Motor neuron (in vitro differentiated cells): ENCODE data around the gene MAN1C1. TPM values are rescaled to one million over a fixed set of nuclear protein-coding genes. Genes with fewer than 3 reads are reported as not detected.
"Not testable (repeated sequence)": the region's sequence is repeated elsewhere in the genome, so short reads cannot be mapped to it uniquely, and the experiment has no call there.

ENCODE experiments used
- ATAC-seq, 8 experiments: fragments of 200-7000 bp; cut with Tn5 transposase; replicated peaks in 6 of 8; 2 replicates each; pipeline ENCODE4 v1.8.0; 2021; ENCODE audit warnings: mild to moderate bottlenecking in 8 of 8, moderate library complexity in 8 of 8
- H3K27ac ChIP-seq, 2 donors: fragments of 250-450 bp; sonication (Bioruptor Pico); 2 replicates each; pipeline ENCODE4 v1.9.0; 2021; ENCODE audit warnings: antibody characterized with exemption in 2 of 2, mild to moderate bottlenecking in 2 of 2, moderate library complexity in 1 of 2
- H3K4me1 ChIP-seq, 2 donors: fragments of 250-450 bp; sonication (Bioruptor Pico); replicated peaks in 1 of 2; 2 replicates each; pipeline ENCODE4 v1.6.1; 2021; ENCODE audit warnings: antibody characterized with exemption in 2 of 2, mild to moderate bottlenecking in 2 of 2, moderate library complexity in 1 of 2
- H3K4me3 ChIP-seq, 5 donors: fragments of 250-450 bp; sonication (Bioruptor Pico); 2 replicates each; pipeline ENCODE4 v1.9.0; 2021; ENCODE audit warnings: antibody characterized with exemption in 5 of 5, mild to moderate bottlenecking in 5 of 5, moderate library complexity in 4 of 5
- WGBS, 10 experiments: fragments of 450-650 bp; shearing (Covaris generic); methylation state at CpG; one replicate each; pipeline ENCODE4 v1.0.0; 2022; 5-methylcytosine and 5-hydroxymethylcytosine counted together
- in situ Hi-C, 9 experiments: fragments of 400-800 bp; cut with MboI; loops; one replicate each; pipeline ENCODE4 v1.15.0; 2021; ENCODE audit warnings: low sequenced_read_pairs in 9 of 9, low pct_unique_long_range_greater_than_20kb in 2 of 9; ENCODE audit not compliant: unreplicated experiment in 9 of 9
- total RNA-seq, 8 experiments: library from RNA; unstranded; fragments of 300-600 nt; gene quantifications; 2 replicates each; pipeline versions ENCODE4 v1.2.3 to v1.2.4, GENCODE V29; 2022

Gene MAN1C1
- total RNA-seq, 8 experiments from 2014 or later = 1.2 to 67.4 (median 5.7) TPM

GRCh38 chr1:25697435-25698217, 81.0 kb downstream of the MAN1C1 start:
- in situ Hi-C loops = no loop called here
- Histone ChIP-seq H3K27ac (no peak overlapping the region), H3K4me1 (peaks cover 46 to 58% of the 10 kb centered on the region in 2 donors), H3K4me3 (no peak overlapping the region)
- ATAC-seq = no peak
- 19 to 95% (median 70%) methylated on average over 3 to 10 of the region's 10 CpGs for WGBS, 10 experiments

GRCh38 chr1:25698252-25698651, 81.7 kb downstream of the MAN1C1 start:
- 90 to 100% (median 98%) methylated on average over 2 to 10 of the region's 10 CpGs; no CpG with 5 or more reads in 2 of the 10 experiments for WGBS, 10 experiments
- H3K4me1 ChIP-seq = peaks cover 46 to 57% of the 10 kb centered on the region in 2 donors
- no peak for ATAC-seq
- H3K4me3 ChIP-seq = no peak overlapping the region
- in situ Hi-C loops = no loop called here
- no peak overlapping the region for H3K27ac ChIP-seq

- H3K4me3 ChIP-seq, ATAC-seq, H3K27ac ChIP-seq, in situ Hi-C loops: not testable (repeated sequence)
- 50 to 100% (median 97%) methylated on average over 1 to 7 of the region's 8 CpGs; no CpG with 5 or more reads in 3 of the 10 experiments for WGBS, 10 experiments
- peaks cover 44 to 54% of the 10 kb centered on the region in 2 donors for H3K4me1 ChIP-seq
Measured at GRCh38 chr1:25699059-25699458, 82.5 kb downstream of the MAN1C1 start.

- WGBS, 10 experiments = 0 to 56% (median 38%) methylated on average over 2 to 8 of the region's 10 CpGs; no CpG with 5 or more reads in 1 of the 10 experiments
- peak; percentile 2 to 39 (median 12) for ATAC-seq
- Histone ChIP-seq H3K4me1 (peaks cover 39 to 49% of the 10 kb centered on the region in 2 donors), H3K27ac (peak overlapping the region in 1 of 2 donors; percentile 62), H3K4me3 (no peak overlapping the region)
- in situ Hi-C loops = no loop called here
Measured at GRCh38 chr1:25699500-25700143, 83.0 kb downstream of the MAN1C1 start.

GRCh38 chr1:25700144-25700523, 83.5 kb downstream of the MAN1C1 start:
- WGBS, 10 experiments = 0 to 84% (median 57%) methylated on average over 1 to 3 of the region's 3 CpGs; no CpG with 5 or more reads in 2 of the 10 experiments
- Histone ChIP-seq H3K4me1 (peaks cover 33 to 44% of the 10 kb centered on the region in 2 donors), H3K27ac (no peak overlapping the region), H3K4me3 (no peak overlapping the region)
- in situ Hi-C loops = no loop called here
- ATAC-seq = peak in 3 of 8 experiments; percentile 5 to 62 (median 15)

GRCh38 chr1:25700626-25701025, 84.0 kb downstream of the MAN1C1 start:
- peak in 6 of 8 experiments; percentile 8 to 79 (median 18) for ATAC-seq
- Histone ChIP-seq H3K4me3 (no peak overlapping the region), H3K4me1 (peaks cover 29 to 39% of the 10 kb centered on the region in 2 donors), H3K27ac (no peak overlapping the region)
- in situ Hi-C loops = no loop called here
- WGBS, 10 experiments = 0 to 100% (median 82%) methylated on average over 1 to 5 of the region's 7 CpGs; no CpG with 5 or more reads in 5 of the 10 experiments

GRCh38 chr1:25701030-25701785, 84.6 kb downstream of the MAN1C1 start:
- peak in 1 of 8 experiments; percentile 7 for ATAC-seq
- H3K27ac ChIP-seq = no peak overlapping the region
- no peak overlapping the region for H3K4me3 ChIP-seq
- in situ Hi-C loops = no loop called here
- peaks cover 23 to 33% of the 10 kb centered on the region in 2 donors for H3K4me1 ChIP-seq
- WGBS, 10 experiments = 0 to 100% (median 72%) methylated on average over 1 to 6 of the region's 9 CpGs; no CpG with 5 or more reads in 2 of the 10 experiments

GRCh38 chr1:25702101-25702775, 85.6 kb downstream of the MAN1C1 start:
- in situ Hi-C loops = no loop called here
- Histone ChIP-seq H3K4me3 (no peak overlapping the region), H3K4me1 (peaks cover 21 to 32% of the 10 kb centered on the region in 2 donors), H3K27ac (no peak overlapping the region)
- 40 to 100% (median 89%) methylated on average over 1 to 11 of the region's 11 CpGs; no CpG with 5 or more reads in 3 of the 10 experiments for WGBS, 10 experiments
- ATAC-seq = no peak

GRCh38 chr1:25703041-25703440, 86.5 kb downstream of the MAN1C1 start:
- peaks cover 29 to 32% of the 10 kb centered on the region in 2 donors for H3K4me1 ChIP-seq
- H3K27ac ChIP-seq = no peak overlapping the region
- in situ Hi-C loops = no loop called here
- ATAC-seq = no peak
- WGBS, 10 experiments = 94 to 100% (median 100%) methylated on average over 2 to 5 of the region's 5 CpGs; no CpG with 5 or more reads in 7 of the 10 experiments
- no peak overlapping the region for H3K4me3 ChIP-seq

GRCh38 chr1:25703671-25704266, 87.2 kb downstream of the MAN1C1 start:
- Histone ChIP-seq H3K27ac (no peak overlapping the region), H3K4me3 (no peak overlapping the region), H3K4me1 (peaks cover 35 to 37% of the 10 kb centered on the region in 2 donors)
- ATAC-seq = no peak
- in situ Hi-C loops = no loop called here
- WGBS, 10 experiments = 69 to 100% (median 84%) methylated on average over 1 to 6 of the region's 6 CpGs; no CpG with 5 or more reads in 3 of the 10 experiments

GRCh38 chr1:25704267-25704691, 87.7 kb downstream of the MAN1C1 start:
- WGBS, 10 experiments = 88 to 100% (median 95%) methylated on average over 2 to 7 of the region's 7 CpGs; no CpG with 5 or more reads in 3 of the 10 experiments
- in situ Hi-C loops = no loop called here
- Histone ChIP-seq H3K27ac (no peak overlapping the region), H3K4me1 (peaks cover 34 to 35% of the 10 kb centered on the region in 2 donors), H3K4me3 (no peak overlapping the region)
- ATAC-seq = no peak

- no peak for ATAC-seq
- in situ Hi-C loops = no loop called here
- H3K4me3 ChIP-seq = no peak overlapping the region
- 88 to 100% (median 100%) methylated on average over 1 to 2 of the region's 2 CpGs; no CpG with 5 or more reads in 4 of the 10 experiments for WGBS, 10 experiments
- H3K4me1 ChIP-seq = peaks cover 20 to 22% of the 10 kb centered on the region in 2 donors
- no peak overlapping the region for H3K27ac ChIP-seq
Measured at GRCh38 chr1:25705699-25706098, 89.1 kb downstream of the MAN1C1 start.
